Right atrium auricular region (tissue), 2 donors: ENCODE results near the gene ABO. TPM values are rescaled to one million over a fixed set of nuclear protein-coding genes. Genes with fewer than 3 reads are reported as not detected.

Experiments used
- DNase-seq: peaks from one replicate; pipeline ENCODE4 v3.0.0-alpha.2; 2019; ENCODE audit warnings: low spot score
- H3K27ac ChIP-seq, 2 donors: fragments of 200-600 bp; sonication (generic); 1 replicate in 1 of 2; 2 replicates in 1 of 2; pipeline ENCODE4 v1.5.1; 2016 to 2019
- H3K27me3 ChIP-seq, 2 donors: fragments of 200-600 bp; sonication (generic); one replicate each; pipeline versions ENCODE4 v1.5.1 to v1.6.0; 2017 to 2019
- H3K36me3 ChIP-seq: fragments of 200-600 bp; sonication (generic); one replicate; pipeline ENCODE4 v1.5.1; 2016
- H3K4me1 ChIP-seq, 2 donors: fragments of 200-600 bp; sonication (generic); one replicate each; pipeline versions ENCODE4 v1.5.1 to v1.6.0; 2017 to 2019
- H3K4me3 ChIP-seq, 2 donors: fragments of 200-600 bp; sonication (generic); 1 replicate in 1 of 2; 2 replicates in 1 of 2; pipeline ENCODE4 v1.5.1; 2017 to 2019; ENCODE audit warnings: mild to moderate bottlenecking in 1 of 2, moderate library complexity in 1 of 2
- H3K9me3 ChIP-seq, 2 donors: fragments of 200-600 bp; sonication (generic); one replicate each; pipeline ENCODE4 v1.5.1; 2019
- total RNA-seq, 2 donors: library from RNA; depleted of rRNA; stranded (reverse); fragments of >200 nt; gene quantifications; one replicate each; pipeline ENCODE4 v1.1.0, GENCODE V29; 2016
- TF ChIP-seq, protein P1 (sequence below), 2 donors: fragments of 200-600 bp; sonication (generic); IDR thresholded peaks; one replicate each; pipeline ENCODE4 v1.5.1; 2019; ENCODE audit warnings: antibody characterized with exemption in 2 of 2

The ABO gene
- total RNA-seq, 2 donors from 2014 or later, result 1.1 to 2.5 TPM

DNA sequence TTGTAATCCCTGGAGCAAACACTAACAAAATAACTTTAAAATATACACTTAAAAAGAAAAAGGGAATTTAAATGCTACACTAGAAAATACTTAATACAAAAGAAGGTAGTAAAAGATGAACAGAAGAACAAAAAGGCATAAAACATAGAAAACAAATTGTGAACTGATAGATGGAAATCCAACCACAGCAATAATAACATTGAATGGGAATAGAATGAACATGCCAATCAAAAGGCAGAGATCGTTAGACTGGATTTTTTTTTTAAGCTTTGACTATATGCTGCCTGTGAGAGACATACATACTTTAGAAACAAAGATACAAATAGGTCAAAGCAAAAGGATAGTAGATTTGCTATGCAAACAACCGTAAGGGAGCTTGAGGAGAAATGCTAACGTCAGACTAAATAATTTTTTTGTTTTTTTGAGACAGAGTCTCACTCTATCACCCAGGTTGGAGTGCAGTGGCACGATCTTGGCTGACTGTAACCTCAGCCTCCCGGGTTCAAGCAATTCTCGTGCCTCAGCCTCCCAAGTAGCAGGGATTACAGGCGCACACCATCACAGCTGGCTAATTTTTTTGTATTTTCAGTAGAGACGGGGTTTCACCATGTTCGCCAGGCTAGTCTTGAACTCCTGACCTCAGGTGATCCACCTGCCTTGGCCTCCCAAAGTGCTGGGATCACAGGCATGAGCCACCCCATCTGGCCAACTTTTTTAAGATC, 6.5 kb downstream of the ABO start:
- TF ChIP-seq, protein P1, sequence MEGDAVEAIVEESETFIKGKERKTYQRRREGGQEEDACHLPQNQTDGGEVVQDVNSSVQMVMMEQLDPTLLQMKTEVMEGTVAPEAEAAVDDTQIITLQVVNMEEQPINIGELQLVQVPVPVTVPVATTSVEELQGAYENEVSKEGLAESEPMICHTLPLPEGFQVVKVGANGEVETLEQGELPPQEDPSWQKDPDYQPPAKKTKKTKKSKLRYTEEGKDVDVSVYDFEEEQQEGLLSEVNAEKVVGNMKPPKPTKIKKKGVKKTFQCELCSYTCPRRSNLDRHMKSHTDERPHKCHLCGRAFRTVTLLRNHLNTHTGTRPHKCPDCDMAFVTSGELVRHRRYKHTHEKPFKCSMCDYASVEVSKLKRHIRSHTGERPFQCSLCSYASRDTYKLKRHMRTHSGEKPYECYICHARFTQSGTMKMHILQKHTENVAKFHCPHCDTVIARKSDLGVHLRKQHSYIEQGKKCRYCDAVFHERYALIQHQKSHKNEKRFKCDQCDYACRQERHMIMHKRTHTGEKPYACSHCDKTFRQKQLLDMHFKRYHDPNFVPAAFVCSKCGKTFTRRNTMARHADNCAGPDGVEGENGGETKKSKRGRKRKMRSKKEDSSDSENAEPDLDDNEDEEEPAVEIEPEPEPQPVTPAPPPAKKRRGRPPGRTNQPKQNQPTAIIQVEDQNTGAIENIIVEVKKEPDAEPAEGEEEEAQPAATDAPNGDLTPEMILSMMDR (IDR thresholded peaks at IDR 0.05), result no peak
- H3K36me3 ChIP-seq, result no peaks in the 10 kb centered on the region
- no peak for DNase-seq
- no peaks in the 10 kb centered on the region for H3K27me3 ChIP-seq
- no peaks in the 10 kb centered on the region for H3K9me3 ChIP-seq
- no peak overlapping the region for H3K27ac ChIP-seq
- no peaks in the 10 kb centered on the region for H3K4me1 ChIP-seq
- no peak overlapping the region for H3K4me3 ChIP-seq

GRCh38 chr9:133264235-133264764, 10.7 kb downstream of the ABO start:
- Histone ChIP-seq H3K4me1 (no peaks in the 10 kb centered on the region), H3K36me3 (no peaks in the 10 kb centered on the region), H3K27ac (no peak overlapping the region), H3K9me3 (no peaks in the 10 kb centered on the region), H3K27me3 (no peaks in the 10 kb centered on the region), H3K4me3 (no peak overlapping the region)
- TF ChIP-seq, protein P1 (IDR thresholded peaks at IDR 0.05), result no peak
- DNase-seq, result no peak

DNA sequence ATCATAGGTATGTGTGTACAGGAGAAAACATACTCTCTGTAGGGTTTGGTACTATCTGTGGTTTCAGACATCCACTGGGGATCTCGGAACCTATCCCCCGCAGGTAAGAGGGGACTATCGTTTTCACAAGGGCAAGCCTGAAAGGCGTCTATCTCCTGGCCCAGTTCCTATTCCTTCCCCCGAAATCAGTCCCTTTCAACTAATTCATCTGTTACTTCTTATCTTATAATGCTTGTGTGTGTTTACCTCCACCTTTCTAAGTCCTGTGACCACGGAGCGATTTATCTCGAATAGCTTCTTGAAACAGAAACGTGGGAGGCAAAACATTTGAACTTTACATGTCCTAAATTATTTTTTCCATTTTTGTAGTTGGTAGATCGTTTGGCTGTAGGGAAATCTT, 11.4 kb downstream of the ABO start:
- TF ChIP-seq, protein P1 (IDR thresholded peaks at IDR 0.05), result no peak
- H3K4me3 ChIP-seq, result no peak overlapping the region
- no peaks in the 10 kb centered on the region for H3K9me3 ChIP-seq
- no peak overlapping the region for H3K27ac ChIP-seq
- H3K4me1 ChIP-seq, result no peaks in the 10 kb centered on the region
- no peak for DNase-seq
- no peaks in the 10 kb centered on the region for H3K36me3 ChIP-seq
- no peaks in the 10 kb centered on the region for H3K27me3 ChIP-seq

DNA sequence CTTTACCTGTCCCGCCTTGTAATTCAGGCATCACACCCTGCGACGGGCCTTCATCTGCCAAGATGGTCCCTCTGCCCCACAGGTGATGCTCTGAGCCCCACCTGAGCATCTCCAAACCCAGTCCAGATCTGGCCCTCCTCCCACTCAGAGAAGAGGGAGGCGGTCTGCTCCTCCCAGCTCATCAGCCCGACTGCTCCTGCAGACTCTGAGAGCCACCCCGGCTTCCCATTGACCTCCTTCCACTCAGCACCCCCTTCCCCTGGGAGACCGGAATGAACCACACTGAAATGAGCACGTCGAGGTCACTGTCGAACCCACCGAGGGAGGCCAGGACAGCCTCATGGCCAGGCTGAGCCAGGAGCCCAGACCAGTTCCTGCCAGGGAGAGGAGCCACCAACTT, 12.8 kb downstream of the ABO start:
- Histone ChIP-seq H3K27ac (no peak overlapping the region), H3K27me3 (no peaks in the 10 kb centered on the region), H3K4me3 (no peak overlapping the region), H3K36me3 (no peaks in the 10 kb centered on the region), H3K9me3 (no peaks in the 10 kb centered on the region), H3K4me1 (peaks cover 0 to 12% of the 10 kb centered on the region in 2 donors)
- TF ChIP-seq, protein P1 (IDR thresholded peaks at IDR 0.05), result no peak
- DNase-seq, result no peak

- no peak overlapping the region for H3K27ac ChIP-seq
- peaks cover 0 to 16% of the 10 kb centered on the region in 2 donors for H3K4me1 ChIP-seq
- H3K27me3 ChIP-seq, result no peaks in the 10 kb centered on the region
- H3K4me3 ChIP-seq, result no peak overlapping the region
- H3K9me3 ChIP-seq, result no peaks in the 10 kb centered on the region
- TF ChIP-seq, protein P1 (IDR thresholded peaks at IDR 0.05), result no peak
- H3K36me3 ChIP-seq, result no peaks in the 10 kb centered on the region
- no peak for DNase-seq
These were observed 13.3 kb downstream of the ABO start for GRCh38 chr9:133261753-133262120.
